Fibroblast of skin of right biceps (primary cell): ENCODE measurements around the gene GRIK2.
"Not testable (repeated sequence)": the region's sequence is repeated elsewhere in the genome, so short reads cannot be mapped to it uniquely, and the experiment has no call there.

ENCODE experiments used
- DNase-seq: peaks from one replicate; pipeline ENCODE4 v3.0.0-alpha.2; 2013

GRIK2 gene

DNA sequence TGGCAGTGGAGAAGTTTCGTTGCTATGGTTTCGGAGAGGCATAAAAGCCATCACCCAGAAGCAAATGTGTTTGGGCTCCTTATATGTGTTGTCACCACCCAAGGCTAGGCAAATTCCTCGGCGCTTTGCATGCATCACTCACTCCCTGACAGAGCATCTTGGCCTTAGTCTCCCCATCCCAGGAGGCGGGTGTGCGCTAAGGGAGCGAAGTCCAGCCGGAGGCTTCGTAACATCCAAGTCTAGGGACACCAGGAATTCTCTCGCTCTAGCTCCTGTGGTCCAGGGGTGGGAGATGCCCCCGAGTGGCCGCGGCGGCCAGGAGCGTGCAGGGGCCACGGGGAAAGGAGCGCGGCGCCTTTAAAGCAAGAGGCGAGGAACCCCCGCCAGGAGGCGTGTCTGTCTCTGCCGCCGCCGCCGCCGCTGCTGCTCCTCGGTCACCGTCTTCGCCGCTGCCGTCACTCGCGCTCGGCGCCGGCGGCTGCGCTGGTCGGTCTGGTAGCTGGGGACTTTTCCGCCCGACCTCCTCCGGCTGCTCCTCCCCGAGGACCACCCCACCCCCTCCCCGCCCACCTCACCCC is at the start of gene GRIK2:
GRIK2 (plus strand) TSS at position 458 of the 578 bp plus-strand sequence.
- peak; percentile 51 for DNase-seq

DNA sequence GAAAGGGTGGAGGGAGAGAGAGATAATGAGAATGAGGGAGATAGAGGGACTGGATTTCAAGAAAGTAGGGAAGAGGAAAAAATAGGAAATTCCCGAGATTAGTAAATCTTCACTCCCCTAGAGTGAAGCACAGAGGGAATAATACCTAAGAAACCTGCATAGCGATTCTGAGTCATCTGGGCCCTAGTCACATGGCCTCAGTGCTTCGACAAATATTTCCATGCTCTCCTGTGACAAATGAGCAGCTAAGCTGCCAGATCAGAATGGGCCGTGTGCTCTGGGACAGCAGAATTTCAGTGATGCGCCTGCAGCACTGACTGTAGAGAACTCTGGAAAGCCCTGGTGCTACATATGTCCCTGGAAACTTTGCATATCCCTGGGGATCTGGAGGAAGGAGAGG is 48.6 kb upstream of the GRIK2 start:
- DNase-seq, result no peak

DNA sequence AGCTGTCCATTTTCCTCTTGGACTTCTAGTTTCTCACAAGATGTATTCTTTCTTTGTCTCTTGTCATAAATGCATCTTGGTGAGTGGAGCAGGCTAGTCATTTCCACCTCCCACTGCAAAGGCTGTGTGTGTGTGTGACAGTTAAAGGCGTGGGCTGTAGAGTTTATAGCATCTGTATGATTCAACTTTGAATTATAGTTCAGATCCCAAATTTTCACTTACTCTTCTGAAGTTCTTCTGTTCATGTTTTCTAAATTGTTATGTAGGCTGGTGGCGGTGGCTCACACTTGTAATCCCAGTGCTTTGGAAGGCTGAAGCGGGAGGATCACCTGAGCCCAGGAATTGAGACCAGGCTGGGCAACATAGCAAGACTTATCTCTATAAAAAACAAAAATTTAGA is 44.7 kb upstream of the GRIK2 start:
- DNase-seq, result no peak

DNA sequence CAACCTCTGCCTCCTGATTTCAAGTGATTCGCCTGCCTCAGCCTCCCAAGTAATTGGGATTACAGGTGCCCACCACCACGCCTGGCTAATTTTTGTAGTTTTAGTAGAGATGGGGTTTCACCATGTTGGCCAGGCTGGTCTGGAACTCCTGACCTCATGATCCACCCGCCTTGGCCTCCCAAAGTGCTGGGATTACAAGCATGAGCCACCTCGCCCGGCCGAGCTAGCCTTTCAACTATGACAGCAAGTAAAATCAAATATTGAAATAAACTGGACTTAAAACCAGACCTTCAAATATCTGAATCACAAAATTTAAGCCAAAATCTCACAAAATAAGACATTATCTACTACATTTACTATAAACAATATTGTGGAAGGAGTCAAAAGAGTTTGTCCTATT is 42.9 kb upstream of the GRIK2 start:
- DNase-seq, result not testable (repeated sequence)

DNA sequence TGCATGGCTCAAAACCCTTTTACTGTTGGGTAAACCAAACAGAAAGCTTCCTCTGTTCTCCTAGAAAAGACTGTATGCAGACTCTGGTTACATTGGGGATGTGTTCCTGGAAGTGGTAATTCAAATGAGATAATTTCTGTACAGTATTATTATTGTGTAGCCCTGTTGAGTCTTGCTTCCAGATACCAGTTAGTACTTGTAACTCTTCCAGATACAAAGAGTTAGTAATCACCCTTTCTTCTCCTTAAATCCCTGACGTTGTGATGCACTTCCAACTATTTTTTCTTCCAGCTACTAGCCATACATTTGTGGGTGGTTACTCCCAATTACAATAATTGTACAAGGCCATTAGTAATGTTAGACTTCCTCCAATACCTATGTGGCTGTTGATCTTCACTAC is 42.3 kb upstream of the GRIK2 start:
- no peak for DNase-seq

DNA sequence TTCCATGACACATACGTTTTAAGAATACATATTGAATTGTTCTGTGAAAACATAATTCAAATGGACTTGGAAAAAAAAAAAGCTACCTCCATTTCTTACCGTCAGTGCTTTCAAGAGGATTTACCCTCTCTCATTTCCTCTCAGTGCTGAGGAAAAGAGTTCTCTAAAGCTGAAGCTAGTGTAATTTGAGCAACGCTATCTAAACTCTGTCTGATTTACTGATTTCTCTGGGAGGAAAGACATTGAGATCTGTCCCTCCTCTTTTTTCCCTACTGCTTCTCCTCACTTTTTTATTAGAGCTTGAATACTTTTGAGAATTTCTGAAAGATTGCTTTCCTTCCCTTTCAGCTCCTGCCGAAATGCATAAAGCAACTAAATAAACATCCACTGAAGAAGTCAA is 41.2 kb upstream of the GRIK2 start:
- no peak for DNase-seq

DNA sequence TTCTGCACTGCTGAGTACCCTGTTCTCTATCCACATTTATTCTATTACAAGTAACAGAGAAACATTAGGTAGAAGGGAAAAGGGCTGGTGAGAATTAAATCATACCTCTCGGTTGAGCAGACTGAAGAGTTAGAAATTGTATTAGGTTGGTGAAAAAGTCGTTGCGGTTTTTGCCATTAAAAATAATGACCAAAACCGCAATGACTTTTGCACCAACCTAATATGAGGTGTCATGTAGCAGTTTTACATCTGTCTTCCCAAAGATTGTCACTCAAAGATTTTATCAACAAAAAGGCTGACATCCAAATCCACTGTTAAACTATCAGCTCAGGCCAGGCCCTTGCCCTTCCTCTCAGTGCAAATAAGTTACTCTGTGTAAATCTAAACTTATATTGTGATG is 28.3 kb upstream of the GRIK2 start:
- DNase-seq, result no peak

DNA sequence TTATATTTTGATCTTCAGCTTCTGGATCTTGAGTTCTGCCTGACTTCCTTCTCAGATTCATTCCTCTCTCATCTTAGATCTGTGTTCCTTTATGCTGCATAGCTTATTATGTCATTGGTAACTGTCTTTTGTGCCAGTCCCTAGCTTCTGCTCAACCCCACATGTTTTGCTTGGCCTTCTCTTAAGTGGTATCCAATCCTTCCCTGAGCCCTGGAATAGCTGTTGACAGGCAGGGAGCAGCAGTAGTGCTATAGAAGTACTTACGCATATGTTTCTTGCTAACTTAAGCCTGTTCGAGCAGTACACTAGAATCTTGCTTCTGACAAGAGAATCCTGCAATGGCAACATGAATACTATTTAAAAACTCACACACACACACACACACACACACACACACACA is 13.6 kb upstream of the GRIK2 start:
- no peak for DNase-seq

DNA sequence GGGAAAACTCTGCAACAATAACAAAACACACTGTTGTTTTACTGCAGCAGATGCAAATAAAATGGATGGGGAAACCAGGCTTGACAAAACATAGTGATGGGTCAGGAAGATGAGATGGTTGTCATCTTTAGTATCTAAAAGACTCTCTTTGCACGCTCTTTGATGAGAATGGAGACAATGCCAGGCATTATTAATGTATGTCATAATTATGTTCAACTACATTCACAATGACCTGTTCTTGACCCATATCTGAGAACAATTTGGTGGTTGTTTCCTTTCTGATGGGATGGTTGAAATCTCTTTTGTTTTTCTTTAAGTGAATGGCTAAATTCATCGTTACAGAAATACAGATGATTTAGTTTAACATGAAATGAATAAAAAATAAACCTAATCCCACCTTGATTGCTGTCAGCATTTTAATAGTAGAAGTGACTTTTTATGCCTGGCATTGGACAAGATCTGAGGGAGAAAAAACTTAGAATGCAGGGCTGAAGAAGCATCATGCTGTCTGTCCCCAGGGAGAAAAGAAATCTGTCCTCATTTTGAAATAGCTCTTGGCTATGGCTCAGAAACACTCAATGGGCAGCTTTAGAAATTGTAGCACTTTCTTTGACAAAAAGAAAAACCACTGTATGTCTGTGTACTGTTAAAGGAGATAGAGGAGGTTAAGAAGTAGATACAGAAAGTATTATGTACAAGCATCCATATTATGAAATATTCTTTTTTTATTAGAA is 12.4 kb upstream of the GRIK2 start:
- DNase-seq, result no peak

DNA sequence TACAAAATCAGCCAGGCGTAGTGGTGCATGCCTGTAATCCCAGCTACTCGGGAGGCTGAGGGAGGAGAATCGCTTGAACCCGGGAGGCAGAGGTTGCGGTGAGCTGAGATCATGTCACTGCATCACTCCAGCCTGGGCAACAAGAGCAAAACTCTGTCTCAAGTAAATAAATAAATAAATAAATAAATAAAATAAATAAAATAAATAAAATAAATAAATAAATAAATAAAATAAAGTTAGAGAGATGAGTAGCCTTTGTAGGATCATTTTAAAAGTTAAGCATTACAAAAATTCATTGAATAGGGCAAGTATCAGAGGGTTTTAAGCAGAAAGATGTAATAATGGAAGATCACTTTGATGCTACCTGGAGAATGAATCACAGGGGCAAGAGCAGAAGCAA is 9.8 kb upstream of the GRIK2 start:
- not testable (repeated sequence) for DNase-seq

DNA sequence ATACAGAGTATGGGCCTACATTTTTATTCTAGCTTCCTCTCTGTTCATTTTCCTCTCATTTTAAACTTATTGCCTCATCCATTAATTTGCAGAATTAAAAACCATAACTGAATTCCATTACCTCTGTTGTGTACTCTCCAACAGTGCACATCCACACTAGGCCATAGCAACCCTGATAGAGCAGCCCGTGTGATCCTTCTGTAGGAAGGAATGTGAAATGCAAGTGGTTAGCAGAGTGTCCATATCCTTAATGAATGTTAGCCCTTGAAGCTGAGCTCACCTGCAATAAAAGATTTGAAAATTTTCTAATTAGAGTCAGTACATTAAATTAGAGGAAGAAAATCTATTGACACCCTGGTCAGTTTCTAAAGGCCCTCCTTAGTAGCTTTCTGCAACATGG is 6.5 kb upstream of the GRIK2 start:
- no peak for DNase-seq

DNA sequence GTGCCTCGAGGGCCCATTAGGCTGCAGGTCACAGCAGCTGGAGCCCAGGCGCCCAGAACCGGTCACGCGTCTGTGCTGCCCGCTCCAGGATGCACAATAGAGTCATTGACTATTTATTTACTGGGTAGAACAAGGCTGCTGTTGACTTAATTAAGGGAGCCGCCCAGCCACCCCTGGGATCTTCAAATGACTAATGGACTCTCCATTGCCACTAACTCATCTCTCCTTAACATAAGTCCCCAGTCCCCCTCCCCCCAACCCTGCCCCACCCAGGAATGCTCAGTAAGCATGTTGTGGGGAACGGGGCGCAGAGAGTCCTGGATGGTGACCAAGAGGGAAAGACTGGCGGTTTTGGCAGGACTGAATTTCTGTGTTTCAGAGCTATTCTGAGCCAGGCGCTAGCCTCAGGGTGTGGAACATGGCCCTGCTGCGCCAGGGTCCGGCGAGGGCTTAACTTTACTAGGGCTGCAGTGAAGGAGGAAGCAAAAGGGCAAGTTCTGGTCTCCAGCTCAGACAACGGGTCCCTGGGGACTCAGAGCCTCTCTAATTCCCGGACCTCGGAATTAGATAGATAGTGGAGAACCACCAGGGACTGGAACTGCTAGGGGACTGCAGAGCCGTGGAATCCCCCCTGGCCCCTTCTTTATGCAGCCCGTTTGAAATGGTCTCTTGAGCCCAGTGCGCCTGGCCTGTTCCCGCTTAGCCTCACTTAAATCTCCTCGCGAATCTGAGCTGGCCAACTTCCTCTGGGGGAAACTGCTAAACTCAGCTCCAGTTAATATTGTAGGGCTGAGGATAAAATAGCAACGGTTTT is 1.5 kb upstream of the GRIK2 start:
- DNase-seq, result peak; percentile 28

DNA sequence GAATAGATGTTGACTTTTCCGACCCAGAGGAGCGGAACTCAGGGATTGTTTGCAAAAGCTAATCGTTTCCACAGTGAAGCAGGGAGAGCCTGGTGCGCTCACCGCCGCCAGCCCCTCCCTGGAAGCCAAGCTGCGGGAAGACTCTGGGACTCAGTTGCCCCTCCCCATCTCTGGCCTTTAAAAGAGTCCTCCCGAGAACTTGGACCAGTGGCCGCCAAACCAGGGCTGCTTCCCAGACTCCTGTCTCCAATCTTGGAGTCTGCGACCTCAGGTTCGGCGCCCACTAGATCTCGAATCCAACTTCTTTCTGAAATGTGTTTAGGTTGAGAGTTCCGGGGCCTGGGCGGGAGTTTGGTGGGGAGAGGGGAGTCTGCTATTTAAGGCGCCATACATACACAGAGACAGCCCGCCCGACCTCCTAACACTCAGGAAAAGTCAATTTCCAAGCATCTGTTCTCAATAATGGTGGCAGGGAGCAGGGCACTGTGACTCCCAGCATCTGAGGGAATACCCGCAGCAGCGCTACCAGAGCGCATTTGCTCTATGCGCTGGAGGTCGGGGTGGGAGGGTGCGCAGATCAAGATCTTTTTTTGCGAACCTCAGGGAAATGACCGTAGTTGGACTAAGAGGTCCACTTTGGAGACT is 800 bp upstream of the GRIK2 start:
- DNase-seq, result no peak

DNA sequence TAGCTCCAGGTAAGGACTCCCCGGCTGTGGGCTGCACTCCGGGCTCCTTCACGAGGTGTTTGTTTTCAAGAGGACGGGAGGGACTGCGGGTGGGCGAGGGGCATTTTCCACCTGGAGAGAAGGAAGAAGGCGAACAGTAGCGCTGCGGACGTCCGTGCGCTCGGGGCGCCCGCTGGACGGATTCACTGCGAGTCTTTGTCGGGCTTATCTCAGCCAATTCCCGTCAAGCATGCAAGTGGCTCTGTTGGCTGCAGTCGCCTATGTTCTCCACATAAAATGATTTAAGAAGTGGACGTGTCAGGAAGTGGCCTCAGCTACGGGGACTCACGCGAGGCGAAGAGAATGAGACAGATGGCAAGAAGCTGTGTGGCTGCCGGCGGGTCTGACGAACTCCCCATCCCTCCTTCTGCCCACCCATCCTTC is 332 bp downstream of the GRIK2 start:
- peak; percentile 36 for DNase-seq

DNA sequence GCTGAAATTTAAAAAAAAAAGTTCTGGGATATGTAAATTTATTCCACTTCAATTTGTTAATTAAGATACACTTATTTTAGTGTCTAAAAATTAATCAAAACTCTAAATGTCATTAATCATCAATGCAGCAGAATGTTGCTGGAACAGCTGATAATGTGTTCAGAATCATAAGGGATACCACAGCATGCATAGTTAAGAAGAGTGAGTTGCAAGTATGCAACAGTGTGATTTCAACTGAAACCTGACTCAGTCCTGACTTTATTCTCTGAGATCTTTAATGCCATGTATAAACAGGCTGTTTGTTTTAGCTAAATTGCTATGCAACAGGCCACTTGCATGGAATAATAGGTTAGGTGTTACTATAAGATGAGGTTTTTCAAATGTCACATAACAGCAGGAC is 1.4 kb downstream of the GRIK2 start:
- DNase-seq, result no peak

DNA sequence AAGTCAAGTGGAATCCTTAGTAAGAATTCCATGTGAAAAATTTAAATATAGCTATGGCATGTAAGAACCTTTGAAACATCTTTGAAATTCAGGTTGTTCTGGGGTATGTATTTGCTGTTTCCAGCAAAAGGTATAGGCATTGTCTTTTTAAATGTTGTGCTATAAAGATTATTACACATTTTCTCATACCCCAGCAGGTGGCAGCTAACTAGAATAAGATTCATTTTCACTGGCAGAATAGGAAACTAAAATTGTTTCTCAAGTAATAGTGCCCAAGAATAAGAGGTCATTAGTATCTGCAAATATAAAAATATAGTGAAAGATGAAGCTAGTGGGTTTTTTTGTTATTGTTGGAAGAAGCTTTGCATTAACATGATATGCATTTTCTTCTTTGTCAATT is 1.8 kb downstream of the GRIK2 start:
- DNase-seq, result no peak

DNA sequence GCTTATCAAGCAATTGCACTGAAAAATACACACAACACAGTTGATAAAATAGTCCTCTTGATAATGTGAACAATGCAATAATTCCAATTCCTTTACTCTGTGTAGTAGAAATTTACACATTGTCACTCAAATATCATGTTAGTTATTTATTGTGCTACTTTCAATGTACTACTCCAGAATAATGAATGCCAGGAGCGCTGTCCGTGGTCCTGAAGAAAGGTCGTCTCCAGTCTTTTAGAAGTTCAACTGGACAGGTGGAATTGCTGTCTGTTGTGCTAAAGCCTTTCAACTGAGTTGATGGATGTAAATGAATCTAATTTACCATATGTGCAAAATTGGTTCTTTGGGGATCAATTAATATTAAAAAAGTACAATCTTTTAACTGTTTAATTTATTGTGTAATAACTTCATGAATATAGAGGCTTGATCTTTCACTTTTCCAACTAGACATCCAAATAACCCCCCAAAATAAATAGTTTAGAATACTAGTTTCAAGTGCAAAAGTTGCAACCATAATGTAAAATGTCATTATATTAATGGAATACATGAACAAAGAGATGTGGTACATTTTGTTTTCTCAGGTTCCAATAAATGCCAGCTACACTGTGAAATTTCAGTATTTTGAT is 3.2 kb downstream of the GRIK2 start:
- DNase-seq, result peak; percentile 68

DNA sequence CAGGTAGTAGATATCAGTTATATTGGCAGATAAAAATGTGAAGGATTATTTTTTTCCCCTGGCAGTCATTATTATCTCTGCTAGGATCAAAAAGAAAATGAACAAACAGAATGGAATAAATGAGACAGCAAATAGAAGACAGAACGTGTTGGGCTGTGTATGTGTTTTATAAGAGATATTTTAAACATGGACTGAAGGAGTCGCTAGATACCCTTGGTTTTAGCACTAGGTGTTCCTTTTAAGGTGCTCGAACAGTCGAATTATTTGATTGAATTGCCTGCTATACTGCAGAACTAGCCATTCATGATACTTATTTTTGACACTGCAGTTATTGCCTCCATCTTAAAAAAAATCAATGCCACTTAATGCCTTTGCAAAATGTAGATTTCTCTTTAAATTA is 3.7 kb downstream of the GRIK2 start:
- peak; percentile 22 for DNase-seq

DNA sequence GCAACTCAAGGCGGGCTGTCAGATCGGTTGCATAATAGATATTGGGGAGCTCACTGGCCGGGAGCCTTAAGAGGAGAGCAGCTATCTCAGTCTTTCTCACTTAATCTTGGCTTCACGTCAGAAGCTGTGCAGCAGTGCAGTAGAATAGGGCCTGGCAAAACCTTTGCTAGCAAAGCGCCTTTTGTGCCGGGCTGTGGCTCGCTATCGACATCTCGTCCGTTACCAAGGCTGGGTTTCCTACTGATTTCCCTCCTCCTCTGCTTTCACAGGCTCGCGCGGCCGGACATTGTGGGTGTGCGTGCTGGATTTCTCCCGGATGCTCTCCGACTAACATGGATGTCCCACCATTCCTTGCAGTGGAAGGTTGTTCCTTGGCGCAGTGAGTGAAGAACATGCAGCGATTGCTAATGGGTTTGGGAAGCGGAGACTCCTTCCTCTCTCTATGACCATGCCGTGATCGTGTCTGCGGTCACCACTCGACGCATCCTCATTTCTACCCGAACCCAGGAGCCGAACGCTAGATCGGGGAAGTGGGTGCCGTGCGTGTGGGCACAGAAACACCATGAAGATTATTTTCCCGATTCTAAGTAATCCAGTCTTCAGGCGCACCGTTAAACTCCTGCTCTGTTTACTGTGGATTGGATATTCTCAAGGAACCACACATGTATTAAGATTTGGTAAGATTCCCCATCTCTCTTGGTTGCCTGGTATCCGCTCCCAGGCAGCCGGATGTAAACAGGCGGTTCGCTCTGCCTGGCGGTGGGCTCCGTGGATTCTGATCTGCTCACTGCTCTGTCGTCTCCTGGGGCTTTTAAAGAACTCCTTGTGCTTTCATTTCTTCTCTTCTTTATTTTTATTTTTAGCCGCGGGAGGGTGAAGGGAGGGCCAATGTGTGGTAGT is 5.5 kb downstream of the GRIK2 start:
- DNase-seq, result no peak

DNA sequence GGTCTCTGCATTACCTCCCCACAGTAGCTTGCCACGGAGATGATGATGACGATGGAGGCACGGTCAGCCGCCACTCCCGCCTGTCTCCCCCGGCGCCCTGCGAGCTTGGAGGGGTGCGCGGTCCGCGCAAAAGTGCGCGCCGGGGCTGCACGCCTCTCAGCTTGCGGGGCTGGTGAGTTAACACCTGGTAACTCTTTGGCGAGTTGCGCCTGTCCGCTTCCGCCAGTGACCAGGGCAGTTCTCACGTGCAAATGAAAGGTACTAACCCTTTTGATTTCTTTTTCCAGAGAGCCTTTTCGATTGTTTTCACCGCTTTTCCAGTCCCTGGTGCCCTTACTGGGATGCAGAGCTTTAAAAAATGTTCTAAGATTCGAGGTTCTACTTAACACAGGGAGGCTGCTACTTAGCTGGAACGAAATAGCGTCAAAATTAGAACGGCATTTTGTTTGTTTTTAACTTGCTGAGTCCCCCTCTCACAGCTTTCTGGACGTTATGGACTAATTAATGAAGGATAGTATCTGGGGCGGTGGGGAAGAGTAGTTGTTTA is 6.2 kb downstream of the GRIK2 start:
- no peak for DNase-seq

DNA sequence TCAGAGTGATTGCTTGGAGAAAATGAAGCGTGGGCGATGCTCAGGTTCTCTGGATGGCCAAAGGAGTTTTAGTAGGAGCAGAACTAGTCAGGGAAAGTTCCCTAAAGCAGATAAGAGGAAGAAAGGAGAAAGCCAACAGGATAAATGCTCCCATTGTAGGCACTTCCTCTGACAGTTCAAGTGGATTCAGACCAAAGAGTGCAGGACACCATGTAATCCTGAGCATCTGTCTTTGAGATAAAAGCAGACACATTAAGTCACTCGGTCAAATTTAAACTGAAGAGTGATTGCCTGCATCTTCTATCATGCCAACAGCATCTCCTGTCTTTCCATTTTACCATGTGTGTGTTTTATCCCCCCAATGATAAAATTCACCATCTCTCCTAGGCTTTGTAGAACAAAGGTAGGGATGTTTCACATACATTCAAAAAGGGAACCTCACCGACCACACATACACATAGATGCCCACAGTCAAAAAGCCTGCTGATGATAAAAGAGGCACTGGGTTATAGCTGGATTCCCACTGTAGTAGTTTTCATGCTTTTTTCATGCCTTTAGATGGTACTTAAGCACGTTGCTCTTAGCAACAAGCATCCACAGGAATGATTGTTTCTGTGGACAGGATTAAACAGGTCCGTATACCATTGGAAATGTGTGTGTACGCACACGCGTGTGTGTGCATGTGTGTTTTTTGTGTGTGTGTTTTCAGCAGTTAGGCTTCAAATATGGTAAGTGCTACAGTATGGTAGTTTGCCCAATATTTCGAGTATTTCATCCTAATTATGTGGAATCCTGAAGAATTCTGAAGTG is 7.0 kb downstream of the GRIK2 start:
- no peak for DNase-seq
